AG09309 (cell line): ENCODE measurements around the gene ARL2.

Source experiments
- DNase-seq: peaks from one replicate; pipeline ENCODE4 v3.0.0-alpha.2; 2010; ENCODE audit warnings: low read depth
- H3K4me3 ChIP-seq: 2 replicates; pipeline ENCODE4 v1.5.1; 2011; ENCODE audit warnings: mild to moderate bottlenecking, low read depth, low read length, moderate library complexity; ENCODE audit not compliant: control insufficient read depth
- TF ChIP-seq, protein P1 (sequence below): IDR thresholded peaks from 2 replicates; pipeline ENCODE4 v1.5.1; 2011; ENCODE audit warnings: mild to moderate bottlenecking, low read depth, low read length, inconsistent platforms; ENCODE audit not compliant: insufficient read depth, control insufficient read depth; ENCODE audit errors: missing control alignments

The ARL2 gene

DNA sequence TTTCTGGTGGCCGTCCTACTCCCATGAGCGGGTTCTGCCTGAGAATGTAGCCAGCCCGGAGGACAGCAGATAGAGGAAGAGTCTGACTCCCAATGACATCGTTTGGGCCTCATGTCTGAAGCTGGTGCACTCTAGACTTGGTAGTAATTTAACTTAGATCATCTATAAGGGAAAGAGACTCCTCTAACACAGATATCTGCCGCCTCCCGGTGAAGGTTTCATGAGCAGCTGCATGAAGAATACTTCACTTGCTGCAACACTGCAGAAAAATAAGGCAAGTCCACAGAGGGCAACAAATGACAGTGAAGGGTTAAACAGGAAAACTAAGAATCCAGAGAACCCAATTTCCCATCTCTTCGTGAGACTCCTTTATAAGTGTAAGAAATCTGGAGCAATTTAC, 5.9 kb upstream of the ARL2 start:
- DNase-seq, result no peak
- TF ChIP-seq, protein P1, sequence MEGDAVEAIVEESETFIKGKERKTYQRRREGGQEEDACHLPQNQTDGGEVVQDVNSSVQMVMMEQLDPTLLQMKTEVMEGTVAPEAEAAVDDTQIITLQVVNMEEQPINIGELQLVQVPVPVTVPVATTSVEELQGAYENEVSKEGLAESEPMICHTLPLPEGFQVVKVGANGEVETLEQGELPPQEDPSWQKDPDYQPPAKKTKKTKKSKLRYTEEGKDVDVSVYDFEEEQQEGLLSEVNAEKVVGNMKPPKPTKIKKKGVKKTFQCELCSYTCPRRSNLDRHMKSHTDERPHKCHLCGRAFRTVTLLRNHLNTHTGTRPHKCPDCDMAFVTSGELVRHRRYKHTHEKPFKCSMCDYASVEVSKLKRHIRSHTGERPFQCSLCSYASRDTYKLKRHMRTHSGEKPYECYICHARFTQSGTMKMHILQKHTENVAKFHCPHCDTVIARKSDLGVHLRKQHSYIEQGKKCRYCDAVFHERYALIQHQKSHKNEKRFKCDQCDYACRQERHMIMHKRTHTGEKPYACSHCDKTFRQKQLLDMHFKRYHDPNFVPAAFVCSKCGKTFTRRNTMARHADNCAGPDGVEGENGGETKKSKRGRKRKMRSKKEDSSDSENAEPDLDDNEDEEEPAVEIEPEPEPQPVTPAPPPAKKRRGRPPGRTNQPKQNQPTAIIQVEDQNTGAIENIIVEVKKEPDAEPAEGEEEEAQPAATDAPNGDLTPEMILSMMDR, result no peak
- no peak overlapping the region for H3K4me3 ChIP-seq

DNA sequence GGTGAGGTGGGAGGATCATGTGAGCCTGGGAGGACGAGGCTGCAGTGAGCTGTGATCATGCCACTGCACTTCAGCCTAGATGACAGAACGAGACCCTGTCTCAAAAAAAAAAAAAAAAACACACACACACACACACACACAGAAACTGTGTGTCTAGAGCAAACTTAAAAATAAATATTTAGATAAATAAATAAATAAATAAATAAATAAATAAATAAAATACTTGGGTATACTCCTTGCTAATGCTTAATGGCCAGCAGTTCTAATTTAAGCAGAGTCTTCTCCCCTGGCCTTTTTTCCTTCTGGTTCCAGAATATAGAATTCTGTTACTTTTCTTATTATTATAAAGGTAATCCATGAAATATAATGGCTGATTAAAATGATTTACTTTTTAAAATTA, 5.1 kb upstream of the ARL2 start:
- no peak for DNase-seq
- TF ChIP-seq, protein P1, result no peak

DNA sequence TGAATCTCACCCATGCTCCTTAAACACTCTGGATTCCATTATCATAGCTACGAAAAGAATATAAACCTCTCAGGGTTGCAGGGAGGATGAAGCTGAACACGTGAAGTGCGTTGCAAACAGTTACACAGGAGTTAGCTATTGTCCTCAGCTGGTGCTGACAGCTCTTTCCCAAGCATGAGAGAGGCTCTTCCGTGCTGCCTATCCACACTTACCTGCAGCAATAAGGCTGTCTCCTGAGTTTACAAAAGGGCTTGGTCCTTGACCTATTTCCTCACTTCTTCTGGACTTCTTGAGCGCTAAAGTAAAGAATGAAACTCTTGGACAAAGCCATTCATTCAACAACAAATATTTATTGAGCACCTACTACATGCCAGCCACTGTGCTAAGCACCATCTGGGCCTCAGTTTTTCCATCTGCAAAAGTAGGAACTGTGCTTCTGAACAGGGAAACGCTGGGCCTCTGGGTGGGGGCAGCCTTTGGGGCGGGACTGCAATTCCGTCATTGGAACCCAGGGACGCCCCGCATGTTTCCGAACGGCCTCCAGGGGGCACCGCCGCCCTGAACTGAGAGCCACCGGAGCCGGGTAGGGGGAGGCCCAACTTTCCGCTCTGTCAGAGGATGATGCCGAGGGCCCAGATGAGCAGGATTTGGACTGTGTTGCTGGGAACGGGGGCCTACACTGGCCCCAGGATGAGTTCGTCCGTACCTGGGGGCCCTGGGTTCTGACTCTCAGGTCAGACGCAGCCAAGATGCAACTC, 651 bp upstream of the ARL2 start:
- H3K4me3 ChIP-seq, result peak overlapping the region; percentile 82
- TF ChIP-seq, protein P1, result peak; percentile 93
- DNase-seq, result peak; percentile 45

More for the DNA sequence above, 5.1 kb upstream of the ARL2 start:
- H3K4me3 ChIP-seq, result no peak overlapping the region

DNA sequence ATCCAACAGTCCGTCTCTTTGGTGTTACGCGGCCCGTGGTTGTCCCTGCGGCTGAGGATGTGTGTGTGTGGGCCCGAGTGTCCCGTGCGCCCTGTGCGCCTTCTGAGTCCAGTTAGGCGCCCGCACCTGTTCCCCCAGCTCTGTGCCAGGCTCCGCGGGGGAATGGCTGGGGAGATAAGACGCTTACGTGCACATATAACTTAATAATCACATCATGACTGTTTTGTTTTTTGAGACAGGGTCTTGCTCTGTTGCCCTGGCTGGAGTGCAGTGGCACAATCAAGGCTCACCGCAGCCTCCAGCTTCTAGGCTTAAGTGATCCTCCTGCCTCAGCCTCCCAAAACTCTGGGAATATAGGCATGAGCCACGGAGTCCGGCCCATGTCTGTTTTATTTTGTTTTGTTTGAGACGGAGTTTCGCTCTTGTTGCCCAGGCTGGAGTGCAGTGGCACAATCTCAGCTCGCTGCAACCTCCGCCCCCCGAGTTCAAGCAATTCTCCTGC, 817 bp downstream of the ARL2 start:
- DNase-seq, result no peak
- TF ChIP-seq, protein P1, result no peak
- H3K4me3 ChIP-seq, result peak overlapping the region; percentile 82

DNA sequence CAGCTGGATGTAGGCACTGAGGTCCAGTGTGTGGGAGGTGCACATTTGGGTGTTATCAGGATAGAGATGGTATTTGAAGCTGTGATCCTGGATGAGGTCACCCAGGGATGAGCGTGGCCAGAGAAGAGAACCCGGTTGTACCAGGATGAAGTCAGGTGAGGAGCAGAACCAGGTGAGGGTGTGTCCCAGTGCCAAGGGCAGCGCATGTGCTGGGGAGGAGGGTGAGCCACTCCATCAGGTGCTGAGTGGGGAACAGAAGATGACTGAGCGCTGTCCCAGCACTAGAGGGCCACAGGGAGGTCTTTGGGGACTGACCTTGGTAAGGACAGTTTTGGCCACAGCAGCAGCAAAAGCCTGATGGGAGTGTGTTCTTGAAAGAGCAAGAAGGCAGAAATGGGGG, 2.7 kb downstream of the ARL2 start:
- TF ChIP-seq, protein P1, result no peak
- H3K4me3 ChIP-seq, result no peak overlapping the region
- no peak for DNase-seq

DNA sequence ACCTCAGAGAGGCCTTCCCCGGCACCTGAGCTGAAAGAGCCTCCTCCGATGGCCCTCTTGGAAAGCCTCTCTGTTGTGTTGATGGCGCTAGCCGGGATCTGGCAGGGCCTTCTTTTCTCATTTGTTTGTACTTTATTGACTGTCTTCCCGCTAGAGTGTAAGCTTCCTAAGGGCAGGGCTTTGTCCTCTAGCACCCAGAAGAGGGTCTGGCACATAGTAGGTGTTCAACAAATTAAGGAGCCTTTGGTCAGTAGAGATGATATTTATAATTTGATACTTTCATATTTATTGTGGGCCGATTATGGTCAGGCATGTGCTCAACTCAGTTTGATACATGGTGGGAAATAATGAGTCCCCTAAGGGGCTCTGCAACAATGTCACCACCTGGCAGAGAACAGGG, 4.0 kb downstream of the ARL2 start:
- no peak for DNase-seq
- no peak overlapping the region for H3K4me3 ChIP-seq
- TF ChIP-seq, protein P1, result no peak
